IMR-90 (cell line): ENCODE data around the gene IFT81. TPM values are rescaled to one million over a fixed set of nuclear protein-coding genes. Genes with fewer than 3 reads are reported as not detected.
A peak's percentile ranks its signal among the peaks of the same experiment; 100 is the strongest.

Experiments used
- ATAC-seq: fragments of 200-7000 bp; cut with Tn5 transposase; 2 replicates; pipeline ENCODE4 v1.9.1; 2020; ENCODE audit warnings: low read depth, mild to moderate bottlenecking, moderate library complexity
- BruUV-seq: library from RNA; stranded (reverse); fragments of 400-500 nt; replicated peaks from 2 replicates; lab custom pipeline; 2021; lab: Mats Ljungman, UMichigan
- CTCF ChIA-PET: fragments of 300-600 bp; formaldehyde crosslinking; extraction: SDS; loops from one replicate; lab custom pipeline; 2021; ENCODE audit warnings: antibody characterized with exemption; lab: Yijun Ruan, JAX
- POLR2A ChIA-PET: fragments of 300-600 bp; sonication (Branson Sonifier 250); formaldehyde crosslinking; loops from one replicate; lab custom pipeline; 2022; ENCODE audit warnings: antibody characterized with exemption; ENCODE audit not compliant: unreplicated experiment; lab: Charles Lee
- DNase-seq: peaks from one replicate; pipeline ENCODE4 v3.0.0; 2013
- H2AFZ ChIP-seq: replicated peaks from 2 replicates; pipeline ENCODE3; 2013; ENCODE audit warnings: low read length, mild to moderate bottlenecking; ENCODE audit not compliant: poor library complexity
- H2AK5ac ChIP-seq: 2 replicates; pipeline ENCODE4 v1.6.1; 2013; ENCODE audit warnings: low read depth, low read length, inconsistent platforms
- H2AK9ac ChIP-seq: replicated peaks from 2 replicates; pipeline ENCODE3; 2013; ENCODE audit warnings: mild to moderate bottlenecking, low read depth, low read length, moderate library complexity; ENCODE audit not compliant: poor library complexity
- H2BK120ac ChIP-seq: 2 replicates; pipeline ENCODE4 v1.6.1; 2013; ENCODE audit warnings: low read depth, low read length, inconsistent platforms
- H2BK15ac ChIP-seq: 3 replicates; pipeline ENCODE4 v1.6.1; 2013; ENCODE audit warnings: low read depth, low read length, inconsistent platforms
- H2BK20ac ChIP-seq: 2 replicates; pipeline ENCODE4 v1.6.1; 2013; ENCODE audit warnings: low read depth, mild to moderate bottlenecking, inconsistent platforms, low read length, moderate library complexity
- H2BK5ac ChIP-seq: 2 replicates; pipeline ENCODE4 v1.6.1; 2013; ENCODE audit warnings: mild to moderate bottlenecking, low read depth, low read length, inconsistent platforms; ENCODE audit not compliant: poor library complexity, severe bottlenecking
- H3K14ac ChIP-seq: replicated peaks from 2 replicates; pipeline ENCODE4 v1.6.1; 2013; ENCODE audit warnings: low read depth, low read length, inconsistent platforms
- H3K18ac ChIP-seq: 2 replicates; pipeline ENCODE4 v1.6.1; 2013; ENCODE audit warnings: low read depth, low read length, control low read depth
- H3K23ac ChIP-seq: 2 replicates; pipeline ENCODE4 v1.6.1; 2013; ENCODE audit warnings: low read depth, low read length, inconsistent platforms
- H3K27ac ChIP-seq: 2 replicates; pipeline ENCODE4 v1.5.1; 2013; ENCODE audit warnings: mild to moderate bottlenecking, control low read depth, low read length; ENCODE audit not compliant: insufficient read depth
- H3K27me3 ChIP-seq: 2 replicates; pipeline ENCODE4 v1.6.1; 2013; ENCODE audit warnings: low read length; ENCODE audit not compliant: control insufficient read depth, insufficient read depth
- H3K36me3 ChIP-seq: 2 replicates; pipeline ENCODE4 v1.6.1; 2013; ENCODE audit warnings: low read length, mixed read lengths; ENCODE audit not compliant: control insufficient read depth, insufficient read depth
- H3K4ac ChIP-seq: 2 replicates; pipeline ENCODE4 v1.6.1; 2013; ENCODE audit warnings: low read depth, low read length, inconsistent platforms
- H3K4me1 ChIP-seq: 2 replicates; pipeline ENCODE4 v1.6.1; 2013; ENCODE audit warnings: low read length, mixed read lengths; ENCODE audit not compliant: control insufficient read depth, insufficient read depth
- H3K4me2 ChIP-seq: 2 replicates; pipeline ENCODE4 v1.6.1; 2013; ENCODE audit warnings: low read depth, mild to moderate bottlenecking, control low read depth, low read length, moderate library complexity
- H3K4me3 ChIP-seq: 2 replicates; pipeline ENCODE4 v1.5.1; 2013; ENCODE audit warnings: low read depth, mild to moderate bottlenecking, control low read depth, low read length, moderate library complexity; ENCODE audit not compliant: insufficient read depth
- H3K56ac ChIP-seq: 2 replicates; pipeline ENCODE4 v1.6.1; 2013; ENCODE audit warnings: low read length, inconsistent platforms; ENCODE audit not compliant: insufficient read depth; ENCODE audit errors: extremely low read depth
- H3K79me1 ChIP-seq, 2 experiments: 2 replicates each; pipeline ENCODE4 v1.6.1; 2013; ENCODE audit warnings: low read length in 2 of 2, inconsistent platforms in 1 of 2, low read depth in 1 of 2
- H3K9ac ChIP-seq: 2 replicates; pipeline ENCODE4 v1.6.1; 2013; ENCODE audit warnings: low read depth, low read length, control low read depth
- H3K9me1 ChIP-seq: 2 replicates; pipeline ENCODE4 v1.6.1; 2013; ENCODE audit warnings: low read length, inconsistent platforms; ENCODE audit not compliant: insufficient read depth
- H3K9me3 ChIP-seq: 2 replicates; pipeline ENCODE4 v1.6.1; 2013; ENCODE audit warnings: low read length; ENCODE audit not compliant: control insufficient read depth, insufficient read depth
- H4K20me1 ChIP-seq: 2 replicates; pipeline ENCODE4 v1.6.1; 2013; ENCODE audit warnings: low read length, inconsistent platforms; ENCODE audit not compliant: insufficient read depth
- H4K5ac ChIP-seq: 2 replicates; pipeline ENCODE4 v1.6.1; 2013; ENCODE audit warnings: mild to moderate bottlenecking, low read depth, low read length, control low read depth
- H4K8ac ChIP-seq, 2 experiments: 2 replicates each; pipeline ENCODE4 v1.6.1; 2013; ENCODE audit warnings: low read depth in 2 of 2, low read length in 2 of 2, control low read depth in 1 of 2, inconsistent platforms in 1 of 2
- H4K91ac ChIP-seq: 2 replicates; pipeline ENCODE4 v1.6.1; 2013; ENCODE audit warnings: low read depth, low read length, inconsistent platforms; ENCODE audit not compliant: insufficient read depth
- RCOR1 ChIP-seq: IDR thresholded peaks from 2 replicates; pipeline ENCODE4 v1.6.1; 2012; ENCODE audit warnings: mild to moderate bottlenecking, low read length, improper control_type of control experiment; ENCODE audit not compliant: insufficient replicate concordance
- WGBS, 2 experiments: methylation state at CpG; one replicate each; pipeline versions ENCODE4 v1.1.5 to v1.1.7; 2013; ENCODE audit warnings: missing lambda C conversion rate in 2 of 2; ENCODE audit not compliant: insufficient read length in 1 of 2; ENCODE audit errors: extremely low coverage in 2 of 2; 5-methylcytosine and 5-hydroxymethylcytosine counted together
- dilution Hi-C: fragments of 300-500 bp; cut with HindIII; formaldehyde crosslinking; loops from one replicate; pipeline ENCODE4 v1.14.3; 2018; ENCODE audit warnings: low sequenced_read_pairs; ENCODE audit not compliant: unreplicated experiment
- in situ Hi-C: fragments of 300-500 bp; cut with MboI; formaldehyde crosslinking; loops from 3 replicates; pipeline ENCODE4 v1.14.3; 2019; ENCODE audit warnings: low sequenced_read_pairs, inconsistent platforms, mixed read lengths
- intact Hi-C: fragments of 100-400 bp; cut with micrococcal nuclease; formaldehyde crosslinking; loops from 2 replicates; pipeline ENCODE4 v1.10.0; 2022
- polyA plus RNA-seq, 3 experiments: library from polyadenylated mRNA; depleted of rRNA; stranded (reverse); fragments of >200 nt; gene quantifications; 2 replicates each; pipeline ENCODE4 v1.2.3, GENCODE V29; 2012; ENCODE audit warnings: low replicate concordance in 1 of 3
- total RNA-seq: library from RNA; depleted of rRNA; stranded (reverse); fragments of >200 nt; gene quantifications from 2 replicates; pipeline ENCODE4 v1.2.3, GENCODE V29; 2012

The IFT81 gene
- total and polyA plus RNA-seq, 2 of the 4 experiments (the other 2 are of a cell fraction): 6.1 to 8.1 TPM

GRCh38 chr12:110246636-110247339 lies 122.6 kb downstream of the IFT81 start:
- no peak overlapping the region for H4K5ac ChIP-seq
- dilution Hi-C loops: no loop called here
- H2BK20ac ChIP-seq: peak overlapping the region; percentile 85
- DNase-seq (no peak), ATAC-seq (no peak)
- no peak overlapping the region for H3K4me3 ChIP-seq
- no peaks in the 10 kb centered on the region for H3K9me3 ChIP-seq
- H3K4me2 ChIP-seq: no peak overlapping the region
- no peaks in the 10 kb centered on the region for H4K20me1 ChIP-seq
- H3K27me3 ChIP-seq: no peaks in the 10 kb centered on the region
- H2BK120ac ChIP-seq: peak overlapping the region; percentile 61
- H3K4ac ChIP-seq: peak overlapping the region; percentile 76
- in situ Hi-C loops: no loop called here
- no peak overlapping the region for H2BK5ac ChIP-seq
- H3K4me1 ChIP-seq: peaks cover 27% of the 10 kb centered on the region; the same call in 1 of the 2 replicates
- H3K9me1 ChIP-seq: peaks cover 26% of the 10 kb centered on the region
- H3K36me3 ChIP-seq: 0 out of 2 replicates have a peak, but pooled peaks cover 3% of the 10 kb centered on the region
- TF ChIP-seq RCOR1: no peak
- peak overlapping the region; percentile 53; the same call in 1 of the 3 replicates for H2BK15ac ChIP-seq
- H4K91ac ChIP-seq: peak overlapping the region; percentile 39
- no peak overlapping the region for H3K9ac ChIP-seq
- ChIA-PET POLR2A (no interaction called here), CTCF (no interaction called here)
- H3K18ac ChIP-seq: no peak overlapping the region; the same call in 1 of the 2 replicates
- H4K8ac ChIP-seq: peak overlapping the region in 1 of 2 experiments; percentile 40; a peak in 1 of 4 replicates
- no peak overlapping the region for H3K27ac ChIP-seq
- H2AK5ac ChIP-seq: peak overlapping the region; percentile 79; the same call in 1 of the 2 replicates
- H2AK9ac ChIP-seq: peak overlapping the region; percentile 60
- intact Hi-C loops: no loop called here
- H2AFZ ChIP-seq: peak overlapping the region; percentile 67
- H3K79me1 ChIP-seq: 0 out of 4 replicates have a peak, but pooled peaks cover 0 to 4% of the 10 kb centered on the region in 2 experiments
- H3K23ac ChIP-seq: no peak overlapping the region
- no TSS peak for BruUV-seq
- H3K56ac ChIP-seq: no peak overlapping the region
- no CpG with 5 or more reads among the region's 4 CpGs for WGBS, 2 experiments
- 0 out of 2 replicates have a peak overlapping the region, but pooled peaks have one; percentile 14 for H3K14ac ChIP-seq
